OCI-LY7 (cell line): ENCODE data around the gene ATP5MC2. TPM values are rescaled to one million over a fixed set of nuclear protein-coding genes. Genes with fewer than 3 reads are reported as not detected.

ENCODE experiments used
- BruUV-seq: library from RNA; stranded (reverse); fragments of 400-500 nt; replicated peaks from 2 replicates; lab custom pipeline; 2021; lab: Mats Ljungman, UMichigan
- CTCF ChIA-PET: fragments of 300-600 bp; sonication (Branson Sonifier 250); formaldehyde crosslinking; loops from one replicate; lab custom pipeline; 2022; ENCODE audit warnings: antibody characterized with exemption; ENCODE audit not compliant: unreplicated experiment; lab: Charles Lee
- POLR2A ChIA-PET: fragments of 300-600 bp; sonication (Branson Sonifier 250); formaldehyde crosslinking; loops from one replicate; lab custom pipeline; 2022; ENCODE audit warnings: antibody characterized with exemption; lab: Charles Lee
- DNase-seq: peaks from one replicate; pipeline ENCODE4 v3.0.0-alpha.2; 2015; ENCODE audit warnings: low spot score
- H2AFZ ChIP-seq: fragments of 200-600 bp; sonication (generic), shearing (Covaris generic); 2 replicates; pipeline ENCODE4 v1.6.1; 2014; ENCODE audit warnings: mild to moderate bottlenecking, antibody characterized with exemption, low read length, moderate library complexity
- H3K27ac ChIP-seq: fragments of 200-600 bp; sonication (generic); 2 replicates; pipeline ENCODE4 v1.5.1; 2014; ENCODE audit warnings: mixed run types, low read depth, mild to moderate bottlenecking, moderate library complexity, low read length, inconsistent platforms; ENCODE audit not compliant: poor library complexity, severe bottlenecking
- H3K36me3 ChIP-seq: fragments of 200-600 bp; sonication (generic); 2 replicates; pipeline ENCODE4 v1.6.1; 2014; ENCODE audit warnings: mild to moderate bottlenecking, antibody characterized with exemption, low read length, moderate library complexity, mixed read lengths; ENCODE audit not compliant: insufficient read depth
- H3K4me1 ChIP-seq: fragments of 200-600 bp; sonication (generic); 2 replicates; pipeline ENCODE4 v1.5.1; 2014; ENCODE audit warnings: mild to moderate bottlenecking, low read length; ENCODE audit not compliant: insufficient read depth, poor library complexity, severe bottlenecking
- H3K4me2 ChIP-seq: fragments of 200-600 bp; sonication (generic); 2 replicates; pipeline ENCODE4 v1.6.1; 2014; ENCODE audit warnings: mild to moderate bottlenecking, low read length
- H3K4me3 ChIP-seq: fragments of 200-600 bp; sonication (generic); 2 replicates; pipeline ENCODE4 v1.5.1; 2014; ENCODE audit warnings: mild to moderate bottlenecking, low read depth, low read length; ENCODE audit not compliant: poor library complexity, severe bottlenecking
- H3K79me2 ChIP-seq: fragments of 200-600 bp; sonication (generic); 2 replicates; pipeline ENCODE4 v1.6.1; 2016; ENCODE audit warnings: low read depth, mild to moderate bottlenecking, low read length, moderate library complexity, mixed read lengths; ENCODE audit not compliant: insufficient read depth
- H3K9me2 ChIP-seq: fragments of 200-600 bp; sonication (generic); 2 replicates; pipeline ENCODE4 v1.6.1; 2016; ENCODE audit warnings: mild to moderate bottlenecking, low read length, mixed read lengths; ENCODE audit not compliant: insufficient read depth
- H3K9me3 ChIP-seq: fragments of 200-600 bp; sonication (generic); 2 replicates; pipeline ENCODE4 v1.6.1; 2014; ENCODE audit warnings: mild to moderate bottlenecking, mixed run types, low read length, mixed read lengths
- H4K20me1 ChIP-seq: fragments of 200-600 bp; sonication (generic); 2 replicates; pipeline ENCODE4 v1.6.1; 2014; ENCODE audit warnings: mild to moderate bottlenecking, antibody characterized with exemption, low read length, moderate library complexity, mixed read lengths; ENCODE audit not compliant: insufficient read depth
- CTCF ChIP-seq: fragments of 200-600 bp; sonication (generic); conservative IDR thresholded peaks from 2 replicates; pipeline ENCODE4 v1.5.1; 2014; ENCODE audit warnings: mild to moderate bottlenecking, antibody characterized with exemption, low read length, moderate library complexity, mixed read lengths
- EZH2phosphoT487 ChIP-seq: fragments of 200-600 bp; sonication (generic); IDR thresholded peaks from 2 replicates; pipeline ENCODE4 v1.6.1; 2018; ENCODE audit warnings: low read depth, borderline replicate concordance, mild to moderate bottlenecking, mixed run types, antibody characterized with exemption, low read length, moderate library complexity, mixed read lengths
- intact Hi-C: fragments of 100-400 bp; cut with micrococcal nuclease; formaldehyde crosslinking; loops from one replicate; pipeline ENCODE4 v1.10.0; 2022; ENCODE audit not compliant: unreplicated experiment
- total RNA-seq, 2 experiments: library from RNA; depleted of rRNA in 1 of 2; stranded (reverse); fragments of >200 nt in 1 of 2; shearing (Covaris generic) in 1 of 2; gene quantifications; 2 replicates each; pipeline ENCODE4 v1.2.3, GENCODE V29; 2014 to 2022

The ATP5MC2 gene
- total RNA-seq, 2 experiments from 2014 or later: 374 to 500 TPM

GRCh38 chr12:53700567-53700966 is 24.7 kb upstream of the ATP5MC2 start:
- BruUV-seq: no TSS peak
- no peaks in the 10 kb centered on the region for H3K9me2 ChIP-seq
- TF ChIP-seq EZH2phosphoT487: no peak
- no peak for TF ChIP-seq CTCF

GRCh38 chr12:53699678-53700025 is 23.8 kb upstream of the ATP5MC2 start:
- H3K4me2 ChIP-seq: no peak overlapping the region
- no TSS peak for BruUV-seq
- no peak overlapping the region for H3K27ac ChIP-seq
- intact Hi-C loops: loop anchor here (10.0 kb wide), 1 partner anchor 285 kb away; the partner anchor contains the start of gene HOXC10
- CTCF ChIA-PET: interaction anchor here (1.3 to 1.4 kb wide), 2 partner anchors 44 to 48 kb away, joined by 3 to 4 read pairs; no protein-coding TSS in a partner anchor
- TF ChIP-seq EZH2phosphoT487 (no peak), CTCF (no peak)
- no peaks in the 10 kb centered on the region for H3K9me2 ChIP-seq
- no peaks in the 10 kb centered on the region for H3K36me3 ChIP-seq
- H3K4me1 ChIP-seq: peaks cover 3% of the 10 kb centered on the region
- no peak overlapping the region for H2AFZ ChIP-seq
- POLR2A ChIA-PET: interaction anchor here (1.1 to 1.4 kb wide), 3 partner anchors 11 to 80 kb away, joined by 3 to 4 read pairs (median 3); no protein-coding TSS in a partner anchor
- H4K20me1 ChIP-seq: no peaks in the 10 kb centered on the region
- no peaks in the 10 kb centered on the region for H3K79me2 ChIP-seq
- H3K9me3 ChIP-seq: no peaks in the 10 kb centered on the region
- no peak for DNase-seq
- no peak overlapping the region for H3K4me3 ChIP-seq

More at GRCh38 chr12:53700567-53700966, 24.7 kb upstream of the ATP5MC2 start:
- peaks cover 3% of the 10 kb centered on the region for H3K4me1 ChIP-seq
- no peaks in the 10 kb centered on the region for H3K9me3 ChIP-seq
- CTCF ChIA-PET: interaction anchor here (0.6 kb wide), 1 partner anchor 11 kb away, joined by 5 read pairs; no protein-coding TSS in a partner anchor
- H3K36me3 ChIP-seq: no peaks in the 10 kb centered on the region
- H2AFZ ChIP-seq: no peak overlapping the region
- intact Hi-C loops: loop anchor here (10.0 kb wide), 1 partner anchor 284 kb away; the partner anchor contains the start of gene HOXC10
- H3K27ac ChIP-seq: no peak overlapping the region
- no peaks in the 10 kb centered on the region for H3K79me2 ChIP-seq
- H3K4me2 ChIP-seq: no peak overlapping the region
- DNase-seq: no peak
- no peaks in the 10 kb centered on the region for H4K20me1 ChIP-seq
- POLR2A ChIA-PET: interaction anchor here (1.3 to 1.4 kb wide), 2 partner anchors 43 to 79 kb away, joined by 3 read pairs; no protein-coding TSS in a partner anchor
- H3K4me3 ChIP-seq: no peak overlapping the region
